Measurements from ENCODE around the gene CD63. TPM values are rescaled to one million over a fixed set of nuclear protein-coding genes. Genes with fewer than 3 reads are reported as not detected.

Gene CD63
- total RNA-seq, 1 donor from 2014 or later, result 196 TPM

GRCh38 chr12:55721601-55722213 lies 7.1 kb downstream of the CD63 start:
- intact Hi-C loops (cut with micrococcal nuclease), result no loop called here
- Mint-ChIP-seq H3K27me3 (no peaks in the 10 kb centered on the region), H3K4me3 (no peak overlapping the region), H3K36me3 (ENCODE audit: low read depth) (peaks cover 21% of the 10 kb centered on the region), H3K9me3 (no peaks in the 10 kb centered on the region), H3K4me1 (peaks cover 27% of the 10 kb centered on the region), H3K27ac (no peak overlapping the region)
- DNase-seq, result no peak

DNA sequence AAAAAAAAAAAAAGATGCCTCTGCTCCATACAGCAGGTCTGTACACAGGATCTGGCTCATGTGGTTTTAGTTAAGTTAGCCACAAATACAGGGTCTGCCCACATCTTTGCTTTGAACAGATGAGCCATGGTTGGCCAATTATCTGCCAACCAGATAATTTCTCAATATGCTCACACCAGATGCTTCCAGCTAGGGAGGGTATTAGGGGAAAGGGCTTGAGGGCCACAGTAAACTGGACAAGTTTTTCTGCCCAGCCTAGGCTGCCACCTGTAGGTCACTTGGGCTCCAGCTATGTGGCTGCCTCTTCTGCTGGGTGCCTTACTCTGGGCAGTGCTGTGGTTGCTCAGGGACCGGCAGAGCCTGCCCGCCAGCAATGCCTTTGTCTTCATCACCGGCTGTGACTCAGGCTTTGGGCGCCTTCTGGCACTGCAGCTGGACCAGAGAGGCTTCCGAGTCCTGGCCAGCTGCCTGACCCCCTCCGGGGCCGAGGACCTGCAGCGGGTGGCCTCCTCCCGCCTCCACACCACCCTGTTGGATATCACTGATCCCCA lies 7.8 kb downstream of the CD63 start:
- Mint-ChIP-seq H3K4me3 (no peak overlapping the region), H3K4me1 (peaks cover 24% of the 10 kb centered on the region), H3K9me3 (no peaks in the 10 kb centered on the region), H3K27me3 (no peaks in the 10 kb centered on the region), H3K27ac (no peak overlapping the region), H3K36me3 (ENCODE audit: low read depth) (peaks cover 16% of the 10 kb centered on the region)
- no peak for DNase-seq
- intact Hi-C loops (cut with micrococcal nuclease), result no loop called here

DNA sequence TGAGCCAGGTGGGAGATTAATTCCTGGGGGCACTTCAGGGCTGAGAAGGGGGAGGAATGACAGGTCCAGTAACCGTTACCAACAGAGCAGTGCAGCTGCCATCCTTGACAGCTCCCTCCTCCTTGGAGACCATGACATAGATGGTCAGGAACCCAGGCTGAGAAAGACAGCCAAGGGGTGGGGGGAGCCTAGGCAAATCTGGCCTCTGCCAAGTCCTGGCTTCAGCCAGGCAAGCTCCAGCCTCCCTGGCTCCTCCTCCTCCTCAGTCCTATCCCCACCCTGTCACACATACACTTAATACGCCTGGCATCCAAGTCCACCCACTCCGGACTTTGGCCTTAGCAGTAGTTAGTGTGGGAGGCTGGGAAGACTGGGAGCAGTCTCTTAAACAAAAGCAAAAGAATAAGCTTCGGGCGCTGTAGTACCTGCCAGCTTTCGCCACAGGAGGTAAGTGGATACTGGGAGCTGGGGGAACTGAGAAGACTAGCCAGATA lies 8.7 kb downstream of the CD63 start, which contains the start of gene RDH5:
RDH5 (plus strand) TSS at position 323 of the 494 bp plus-strand sequence. CDS start 792 bp downstream, outside the sequence.
- H3K9me3 Mint-ChIP-seq, result no peaks in the 10 kb centered on the region
- no peak within 1 kb of the TSS for H3K4me3 Mint-ChIP-seq
- no peak for DNase-seq
- H3K27ac Mint-ChIP-seq, result no peak within 1 kb of the TSS
- peaks cover 11% of the 10 kb centered on the region for H3K36me3 Mint-ChIP-seq (ENCODE audit: low read depth)
- no peaks in the 10 kb centered on the region for H3K27me3 Mint-ChIP-seq
- intact Hi-C loops (cut with micrococcal nuclease), result no loop called here
- H3K4me1 Mint-ChIP-seq, result peaks cover 31% of the 10 kb centered on the region

DNA sequence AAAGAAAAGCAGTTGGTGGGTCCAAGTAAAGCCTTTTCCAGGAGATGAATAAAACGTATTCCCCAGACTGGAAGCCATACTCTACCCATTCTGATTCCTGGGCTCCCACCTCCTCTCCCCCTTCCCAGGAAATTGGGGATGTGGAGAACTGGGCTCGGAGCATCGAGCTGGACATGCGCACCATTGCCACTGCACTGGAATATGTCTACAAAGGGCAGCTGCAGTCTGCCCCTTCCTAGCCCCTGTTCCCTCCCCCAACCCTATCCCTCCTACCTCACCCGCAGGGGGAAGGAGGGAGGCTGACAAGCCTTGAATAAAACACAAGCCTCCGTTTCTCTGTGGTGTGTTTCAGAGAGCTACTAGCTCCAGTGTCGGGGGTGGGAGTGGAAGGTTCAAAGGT lies 9.4 kb downstream of the CD63 start:
- intact Hi-C loops (cut with micrococcal nuclease), result no loop called here
- H3K27me3 Mint-ChIP-seq, result no peaks in the 10 kb centered on the region
- H3K4me1 Mint-ChIP-seq, result peaks cover 27% of the 10 kb centered on the region

DNA sequence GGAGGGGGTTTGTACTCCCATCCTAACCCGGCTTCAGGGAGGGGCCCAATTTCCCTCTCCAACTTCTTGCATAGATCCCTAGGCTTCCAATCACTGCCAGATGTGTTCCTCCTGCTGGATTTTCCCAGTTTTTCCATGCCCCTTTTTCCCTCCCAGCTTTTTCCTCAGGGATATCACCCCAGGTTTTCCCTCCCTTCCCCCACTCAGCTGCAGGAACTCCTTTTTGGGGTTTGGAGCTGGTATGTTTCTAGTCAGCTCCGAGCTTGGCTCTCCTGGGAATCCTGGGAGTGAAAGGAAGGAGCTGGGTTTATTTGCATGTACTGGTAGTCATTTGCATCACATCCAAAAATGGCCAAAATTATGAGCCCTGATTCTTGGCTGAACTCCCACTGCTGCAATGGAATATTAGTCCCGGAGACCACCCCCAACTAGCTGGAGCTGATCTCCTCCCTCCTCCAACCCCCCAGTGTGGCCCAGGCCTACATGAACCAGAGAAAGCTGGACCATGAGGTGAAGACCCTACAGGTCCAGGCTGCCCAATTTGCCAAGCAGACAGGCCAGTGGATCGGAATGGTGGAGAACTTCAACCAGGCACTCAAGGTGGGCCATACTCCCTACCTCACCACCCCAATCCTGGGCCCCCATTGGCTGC lies 10.1 kb downstream of the CD63 start:
- no peak for DNase-seq
- Mint-ChIP-seq H3K9me3 (no peaks in the 10 kb centered on the region), H3K4me3 (no peak overlapping the region), H3K4me1 (peaks cover 27% of the 10 kb centered on the region), H3K27ac (peak overlapping the region; percentile 29), H3K27me3 (no peaks in the 10 kb centered on the region), H3K36me3 (ENCODE audit: low read depth) (peaks cover 8% of the 10 kb centered on the region)
- intact Hi-C loops (cut with micrococcal nuclease), result no loop called here

More for the DNA sequence above, 9.4 kb downstream of the CD63 start:
- peaks cover 8% of the 10 kb centered on the region for H3K36me3 Mint-ChIP-seq (ENCODE audit: low read depth)
- H3K27ac Mint-ChIP-seq, result no peak overlapping the region
- DNase-seq, result no peak
- no peaks in the 10 kb centered on the region for H3K9me3 Mint-ChIP-seq
- no peak overlapping the region for H3K4me3 Mint-ChIP-seq

GRCh38 chr12:55718015-55718414 lies 10.8 kb downstream of the CD63 start:
- H3K27ac Mint-ChIP-seq, result no peak overlapping the region
- H3K4me1 Mint-ChIP-seq, result peaks cover 27% of the 10 kb centered on the region
- intact Hi-C loops (cut with micrococcal nuclease), result no loop called here
- DNase-seq, result no peak
- H3K9me3 Mint-ChIP-seq, result no peaks in the 10 kb centered on the region
- peaks cover 4% of the 10 kb centered on the region for H3K27me3 Mint-ChIP-seq
- peak overlapping the region; percentile 98 for H3K4me3 Mint-ChIP-seq
- peaks cover 6% of the 10 kb centered on the region for H3K36me3 Mint-ChIP-seq (ENCODE audit: low read depth)

DNA sequence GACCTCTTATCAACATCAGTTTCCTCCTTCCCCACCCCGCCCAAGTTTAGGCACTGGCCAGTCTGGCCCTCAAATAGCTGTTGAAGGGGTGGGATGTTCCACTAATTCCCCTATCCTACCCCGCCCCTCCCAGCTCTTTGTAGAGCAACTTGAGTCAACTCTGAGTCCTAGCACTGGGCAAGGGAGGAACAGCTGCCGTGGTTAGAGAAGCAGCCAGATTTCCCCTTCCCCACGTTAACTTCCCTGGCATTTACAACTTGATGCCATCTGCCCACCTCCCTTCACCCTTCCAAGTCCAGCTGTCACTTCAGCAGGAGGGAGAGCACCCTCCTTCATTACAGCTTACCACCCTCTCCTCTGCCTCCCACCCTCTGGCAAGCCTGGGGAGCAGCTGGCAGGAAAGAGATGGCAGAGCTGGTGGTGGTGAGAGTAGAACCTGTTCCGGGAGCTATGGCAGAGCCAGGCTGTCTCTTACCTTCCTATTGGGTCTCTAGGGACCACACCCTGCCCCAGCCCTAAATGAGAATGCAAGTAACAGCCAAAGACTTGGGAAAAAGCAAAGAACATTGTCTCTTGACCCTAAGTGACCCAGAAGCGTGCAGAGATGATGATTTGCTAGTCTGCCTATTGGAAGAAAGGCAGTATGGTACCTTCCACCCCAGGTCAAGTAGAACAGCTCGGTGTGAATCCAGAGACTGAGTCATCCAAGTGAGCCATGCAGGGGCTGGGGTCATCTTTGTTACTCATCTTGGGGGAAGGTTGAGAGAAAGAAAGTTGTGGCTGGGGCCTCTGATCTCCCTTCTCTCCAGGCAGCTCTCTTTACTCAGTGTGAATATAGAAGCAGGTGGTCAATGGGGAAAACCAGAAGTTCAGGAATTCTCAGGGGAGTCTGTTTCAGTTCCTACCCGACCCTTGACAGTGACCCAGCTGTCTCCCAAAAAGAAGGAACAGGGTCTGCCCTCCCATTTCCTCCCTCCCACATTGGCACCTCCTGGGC lies 11.5 kb downstream of the CD63 start:
- Mint-ChIP-seq H3K27me3 (peaks cover 8% of the 10 kb centered on the region), H3K9me3 (no peaks in the 10 kb centered on the region), H3K4me1 (peaks cover 27% of the 10 kb centered on the region), H3K27ac (peak overlapping the region; percentile 98), H3K36me3 (ENCODE audit: low read depth) (peaks cover 6% of the 10 kb centered on the region), H3K4me3 (peak overlapping the region; percentile 98)
- no peak for DNase-seq
- intact Hi-C loops (cut with micrococcal nuclease), result no loop called here

GRCh38 chr12:55716582-55716957 lies 12.2 kb downstream of the CD63 start:
- Mint-ChIP-seq H3K4me3 (peak overlapping the region; percentile 98), H3K36me3 (ENCODE audit: low read depth) (peaks cover 4% of the 10 kb centered on the region), H3K9me3 (no peaks in the 10 kb centered on the region), H3K27me3 (peaks cover 14% of the 10 kb centered on the region), H3K27ac (peak overlapping the region; percentile 98), H3K4me1 (peaks cover 27% of the 10 kb centered on the region)
- intact Hi-C loops (cut with micrococcal nuclease), result loop anchor here (1.0 kb wide), 4 partner anchors 9 to 388 kb away; partner anchors contain the start of genes CD63, ITGA7, PA2G4 and PYM1
- no peak for DNase-seq

DNA sequence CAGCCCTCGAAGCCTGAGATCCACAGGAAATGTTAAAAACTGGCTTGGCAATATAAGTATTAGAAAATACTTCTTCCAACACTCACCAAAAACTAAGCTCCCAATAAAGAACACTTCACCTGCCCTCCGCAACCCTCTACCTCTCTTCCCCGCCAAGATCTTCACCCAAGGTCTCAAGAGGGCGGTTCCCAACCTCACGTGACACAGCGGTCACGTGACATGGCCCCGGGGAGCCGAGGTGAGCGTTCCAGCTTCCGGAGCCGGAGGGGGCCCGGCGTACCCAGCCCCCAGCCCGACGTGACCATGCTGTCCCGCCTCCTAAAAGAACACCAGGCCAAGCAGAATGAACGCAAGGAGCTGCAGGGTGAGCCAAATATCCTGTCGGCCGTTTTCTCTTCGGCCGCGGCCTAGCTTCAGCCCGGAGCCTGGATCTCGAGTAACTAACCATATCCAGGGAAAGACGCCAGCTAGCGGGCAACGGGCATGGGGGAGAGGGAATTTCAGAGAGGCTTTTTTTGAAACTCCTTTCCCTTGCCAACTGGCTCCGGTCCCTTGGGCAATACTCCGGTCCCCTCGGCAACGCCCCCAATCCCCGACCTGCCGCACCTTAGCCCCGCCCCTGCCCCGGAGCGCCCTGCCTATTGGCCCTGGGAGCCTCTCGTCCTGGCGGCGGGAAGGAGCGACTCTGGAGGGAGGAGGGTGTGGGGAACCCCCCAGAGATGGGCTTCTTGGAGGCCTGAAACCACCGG lies 12.8 kb downstream of the CD63 start, which contains the start of gene BLOC1S1:
BLOC1S1 (plus strand) TSS at position 214 of the 749 bp plus-strand sequence; CDS start at position 220, 6 bp downstream.
- H3K9me3 Mint-ChIP-seq, result no peaks in the 10 kb centered on the region
- peaks cover 27% of the 10 kb centered on the region for H3K4me1 Mint-ChIP-seq
- H3K27me3 Mint-ChIP-seq, result peaks cover 15% of the 10 kb centered on the region
- peak within 1 kb of the TSS; percentile 98 for H3K27ac Mint-ChIP-seq
- peak within 1 kb of the TSS; percentile 98 for H3K4me3 Mint-ChIP-seq
- peaks cover 4% of the 10 kb centered on the region for H3K36me3 Mint-ChIP-seq (ENCODE audit: low read depth)
- peak; percentile 98 for DNase-seq
- intact Hi-C loops (cut with micrococcal nuclease), result loop anchor here (1.0 kb wide), 4 partner anchors 9 to 388 kb away; partner anchors contain the start of genes CD63, ITGA7, PA2G4 and PYM1

DNA sequence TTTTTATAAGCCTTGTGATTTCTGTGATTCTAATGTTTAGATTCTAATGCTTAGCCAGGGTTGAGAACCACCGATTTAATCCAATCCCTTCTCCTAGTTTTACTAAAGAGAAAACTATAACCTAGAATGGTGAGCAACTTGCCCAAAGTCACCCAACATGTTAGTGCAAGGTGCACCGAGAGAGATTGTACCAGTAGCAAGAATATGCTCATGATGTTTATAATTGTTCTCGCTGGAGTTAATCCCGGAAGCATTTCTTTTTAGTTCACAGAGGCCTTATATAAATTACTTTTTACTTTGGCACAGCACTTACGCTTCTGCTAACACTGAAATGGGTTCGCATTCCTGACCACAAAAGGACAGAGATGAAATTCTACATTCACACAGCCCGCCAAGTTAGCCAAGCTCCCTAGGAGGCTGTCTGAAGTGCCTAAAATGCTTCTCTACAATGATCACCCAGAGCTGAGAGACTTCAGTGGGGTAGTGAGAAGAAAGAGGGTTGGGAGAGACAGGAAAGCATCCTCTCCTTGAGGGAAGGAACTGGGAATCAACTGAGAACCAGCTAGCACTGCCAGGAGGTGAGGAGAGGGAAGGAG lies 13.5 kb downstream of the CD63 start:
- DNase-seq, result no peak
- peaks cover 27% of the 10 kb centered on the region for H3K4me1 Mint-ChIP-seq
- H3K27me3 Mint-ChIP-seq, result peaks cover 20% of the 10 kb centered on the region
- H3K9me3 Mint-ChIP-seq, result no peaks in the 10 kb centered on the region
- peak overlapping the region; percentile 98 for H3K4me3 Mint-ChIP-seq
- intact Hi-C loops (cut with micrococcal nuclease), result no loop called here
- peaks cover 4% of the 10 kb centered on the region for H3K36me3 Mint-ChIP-seq (ENCODE audit: low read depth)
- H3K27ac Mint-ChIP-seq, result peak overlapping the region; percentile 98

DNA sequence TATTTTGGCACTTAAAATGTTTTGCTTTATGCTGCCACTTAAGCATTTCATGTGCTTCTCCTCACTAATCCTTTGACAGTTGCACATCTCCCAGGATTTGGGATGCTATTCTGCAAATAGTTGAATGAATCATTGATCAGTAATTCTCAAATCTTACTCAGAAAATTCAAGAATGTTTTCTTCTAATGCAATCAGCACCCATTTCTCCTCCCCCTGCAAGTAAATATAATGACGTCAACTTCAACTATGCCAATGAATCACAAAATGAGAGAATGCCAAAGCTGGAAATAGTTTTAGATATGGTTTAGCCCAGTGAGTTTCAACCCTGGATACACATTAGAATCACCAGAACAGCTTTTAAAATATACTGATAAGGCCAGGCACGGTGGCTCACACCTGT lies 15.1 kb downstream of the CD63 start:
- DNase-seq, result no peak
- Mint-ChIP-seq H3K9me3 (no peaks in the 10 kb centered on the region), H3K27ac (no peak overlapping the region), H3K27me3 (peaks cover 34% of the 10 kb centered on the region), H3K4me1 (peaks cover 31% of the 10 kb centered on the region), H3K4me3 (no peak overlapping the region), H3K36me3 (ENCODE audit: low read depth) (peaks cover 2% of the 10 kb centered on the region)
- intact Hi-C loops (cut with micrococcal nuclease), result no loop called here

DNA sequence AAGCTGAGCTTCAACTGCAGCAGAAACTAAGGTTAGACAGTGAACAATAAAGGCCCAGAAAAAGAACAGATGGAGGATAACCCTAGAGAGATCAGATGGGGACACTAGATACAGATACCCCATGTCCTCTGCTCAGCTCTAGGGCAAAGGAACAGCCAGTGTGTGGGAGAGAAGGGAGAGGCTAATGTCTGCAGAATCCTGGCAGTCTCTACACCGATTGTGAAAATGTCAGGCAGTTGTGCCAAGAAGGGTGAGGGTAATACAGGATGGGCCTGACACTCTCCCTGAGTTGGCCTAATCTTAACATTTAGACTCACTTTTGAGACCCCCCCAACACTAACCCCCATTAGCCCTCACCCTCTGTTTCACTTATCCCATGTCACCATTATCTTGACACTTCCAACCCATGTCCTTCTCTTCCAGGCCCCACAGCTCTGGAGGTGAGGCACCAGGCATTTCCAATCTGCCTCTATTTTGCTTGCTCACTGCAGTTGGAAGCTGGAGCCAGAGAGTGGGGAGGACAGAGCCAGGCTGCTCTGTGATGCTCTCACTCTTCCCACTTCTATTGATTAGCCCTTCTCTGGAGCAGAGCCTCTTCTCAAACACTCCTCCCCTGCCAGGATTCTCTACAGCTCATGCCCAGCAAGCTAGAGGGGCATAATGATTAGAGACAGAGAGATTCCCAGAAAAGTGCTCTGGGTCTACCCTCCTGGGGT lies 16.0 kb downstream of the CD63 start:
- intact Hi-C loops (cut with micrococcal nuclease), result no loop called here
- no peak overlapping the region for H3K4me3 Mint-ChIP-seq
- H3K27me3 Mint-ChIP-seq, result peaks cover 41% of the 10 kb centered on the region
- DNase-seq, result no peak
- no peak overlapping the region for H3K27ac Mint-ChIP-seq
- H3K9me3 Mint-ChIP-seq, result no peaks in the 10 kb centered on the region
- peaks cover 33% of the 10 kb centered on the region for H3K4me1 Mint-ChIP-seq
- peaks cover 2% of the 10 kb centered on the region for H3K36me3 Mint-ChIP-seq (ENCODE audit: low read depth)
